Activated naive CD8-positive, alpha-beta T cell treated with anti-CD3 and anti-CD28 coated beads, Interleukin-2, amount 50 U/mL, for 16 hours (primary cell): ENCODE measurements around the gene DNAH5.

Source experiments
- DNase-seq: peaks from one replicate; pipeline ENCODE4 v3.0.0-alpha.2; 2020; ENCODE audit warnings: low read depth, low spot score

Gene DNAH5

DNA sequence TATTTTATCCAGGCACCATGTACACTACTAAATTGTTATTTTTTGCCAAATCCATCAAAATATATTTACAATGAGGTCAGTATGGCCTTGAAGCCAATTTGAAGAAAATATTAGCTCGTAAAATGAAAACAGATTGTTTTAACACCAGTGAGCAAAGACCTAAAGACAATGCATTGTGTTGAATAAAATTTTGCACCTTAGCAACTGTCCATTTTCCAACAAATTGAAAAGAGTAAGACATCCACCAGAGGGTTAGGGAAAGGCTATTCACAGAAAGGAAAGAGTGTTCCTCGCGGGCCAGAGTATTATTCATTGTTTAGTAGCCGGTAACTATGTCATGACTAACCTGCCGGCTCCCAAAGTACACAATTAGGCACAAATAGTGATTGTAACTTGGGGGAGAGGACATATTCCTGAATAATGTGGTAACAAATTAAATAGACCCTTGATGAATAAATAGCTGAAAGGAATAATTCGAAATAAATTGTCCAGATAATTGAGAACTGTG, 213.3 kb downstream of the DNAH5 start:
- DNase-seq: no peak

DNA sequence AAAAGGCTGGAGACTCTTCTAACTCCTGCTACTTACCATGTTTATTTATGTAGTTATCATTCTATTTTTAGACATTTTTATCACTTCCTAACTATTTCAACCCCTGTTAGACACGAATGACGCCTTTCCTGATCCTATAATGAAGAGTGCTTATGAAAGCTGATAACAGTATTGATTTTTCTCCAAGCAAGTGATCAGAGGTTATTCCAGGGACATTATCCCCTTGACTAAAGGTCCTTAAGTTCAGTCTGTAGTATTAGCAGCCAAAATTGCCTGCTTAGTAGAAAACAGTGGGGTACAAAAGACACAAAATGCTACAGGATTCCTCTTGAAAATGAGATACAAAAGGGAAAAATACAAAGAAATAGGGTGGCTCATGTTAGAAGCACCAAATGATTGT, 235.6 kb downstream of the DNAH5 start:
- no peak for DNase-seq

DNA sequence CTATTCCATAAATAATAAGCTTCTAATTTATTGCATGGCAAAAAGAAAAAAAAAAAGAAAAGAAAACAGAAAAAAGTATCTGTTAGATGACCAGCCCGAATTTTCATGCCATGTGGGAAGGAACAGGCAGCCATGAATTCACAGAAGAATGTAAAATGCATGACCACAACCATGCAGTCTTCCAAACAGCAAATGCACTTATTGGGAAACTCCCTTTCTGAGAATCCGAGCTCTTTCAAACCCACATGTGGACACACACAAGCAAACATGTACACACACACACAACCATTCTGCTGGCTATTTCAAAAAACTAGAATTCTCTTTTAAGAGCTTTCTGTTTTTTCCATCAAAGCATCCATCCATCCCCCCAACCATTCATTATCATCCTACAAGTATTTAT, 236.1 kb downstream of the DNAH5 start:
- no peak for DNase-seq

DNA sequence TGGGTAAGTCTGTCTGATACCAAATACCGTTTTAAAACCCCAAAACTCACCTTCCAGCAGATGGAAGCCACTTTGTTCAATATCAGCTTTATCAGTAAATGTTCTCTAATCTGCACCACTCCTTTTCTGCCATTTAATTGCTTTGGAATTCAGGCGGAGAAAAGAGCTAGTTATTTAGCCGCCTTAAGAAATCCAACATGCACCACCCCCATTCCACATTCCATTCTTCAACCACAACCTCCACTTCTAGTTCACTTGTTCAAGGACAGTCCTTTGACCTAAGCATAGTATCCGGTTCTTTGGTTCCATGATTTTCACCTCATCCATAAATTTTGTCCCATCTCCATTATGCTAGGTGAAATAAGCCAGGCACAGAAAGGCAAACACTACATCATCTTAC, 240.1 kb downstream of the DNAH5 start:
- no peak for DNase-seq

DNA sequence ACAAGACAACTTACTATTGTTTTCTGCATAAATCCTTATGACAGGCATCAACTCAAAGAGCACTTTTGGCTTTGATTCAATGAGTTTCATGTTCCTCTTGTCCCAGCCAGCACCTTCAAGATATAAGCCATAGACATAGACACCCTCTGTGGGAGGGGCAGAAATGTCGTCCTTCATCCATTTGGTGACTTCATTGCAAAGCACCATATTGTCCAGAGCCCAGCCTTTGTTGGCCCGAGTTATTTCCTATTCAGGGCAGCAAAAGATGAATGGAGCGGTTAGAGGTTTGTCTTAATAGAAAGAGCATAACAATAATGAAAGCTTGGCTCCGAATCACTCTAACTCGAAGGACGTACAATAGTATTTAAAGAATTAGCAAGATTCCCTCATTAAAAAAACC, 243.9 kb downstream of the DNAH5 start:
- no peak for DNase-seq

DNA sequence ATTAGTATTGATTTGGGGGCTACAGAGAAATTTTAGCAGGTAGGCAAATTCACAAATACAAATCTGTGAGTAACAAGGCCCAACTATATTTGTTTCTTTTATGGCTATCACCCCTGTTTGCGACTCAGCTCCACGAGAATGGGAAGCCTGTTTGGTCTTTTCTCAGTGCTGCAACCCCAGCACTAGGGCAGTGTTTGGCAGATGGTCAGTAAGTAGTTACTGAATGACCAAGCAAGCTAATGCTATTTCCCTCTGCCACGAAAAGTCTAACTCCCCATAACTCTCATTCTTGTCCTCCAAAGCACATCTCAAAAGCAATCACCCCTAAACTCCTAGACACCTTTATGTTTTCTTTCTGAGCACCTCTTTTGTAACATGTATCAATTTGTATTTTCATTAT, 245.6 kb downstream of the DNAH5 start:
- no peak for DNase-seq

GRCh38 chr5:13695076-13695712, 249.3 kb downstream of the DNAH5 start:
- DNase-seq: no peak

DNA sequence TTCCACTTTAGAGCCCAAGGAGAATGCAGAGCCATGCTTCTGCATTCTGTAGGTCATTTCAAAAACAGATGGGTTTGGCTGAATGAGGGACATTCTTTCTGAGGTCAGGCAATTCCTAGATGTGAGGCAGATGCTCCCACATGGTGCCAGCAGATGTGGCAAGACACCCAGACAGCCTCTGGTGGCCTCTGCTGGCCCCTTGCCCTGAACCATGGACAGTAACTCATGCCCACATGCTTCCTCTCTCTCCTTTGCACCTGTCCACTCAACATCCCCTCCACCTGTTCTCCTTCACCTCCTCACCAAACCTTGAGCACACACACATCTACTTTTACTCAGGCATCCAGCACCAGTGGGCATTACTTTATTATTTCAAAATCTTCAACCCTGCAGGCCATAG, 252.3 kb downstream of the DNAH5 start:
- no peak for DNase-seq

GRCh38 chr5:13676531-13676930, 268.0 kb downstream of the DNAH5 start:
- no peak for DNase-seq

- no peak for DNase-seq
Measured at GRCh38 chr5:13674391-13674790, 270.1 kb downstream of the DNAH5 start.

GRCh38 chr5:13673511-13673910, 271.0 kb downstream of the DNAH5 start:
- DNase-seq: no peak

DNA sequence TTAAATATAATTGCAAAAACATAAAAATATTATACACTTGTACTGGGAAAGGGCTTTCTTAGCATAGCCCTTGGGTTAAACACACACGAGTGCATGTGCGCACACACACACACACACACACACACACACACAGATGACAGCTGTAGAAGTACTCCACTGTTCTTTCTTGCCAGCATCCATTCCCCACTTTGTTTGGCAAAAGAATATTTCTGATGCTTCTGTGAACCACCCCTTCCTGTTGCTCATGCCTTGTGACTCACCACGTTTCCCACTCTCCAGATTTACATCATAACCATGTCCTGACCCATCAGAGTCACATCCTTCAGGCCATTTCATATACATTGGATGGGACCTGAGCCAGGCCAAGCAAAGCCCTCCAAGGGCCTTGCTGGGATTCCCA, 280.1 kb downstream of the DNAH5 start:
- no peak for DNase-seq

- no peak for DNase-seq
Measured at GRCh38 chr5:13662626-13663025, 281.9 kb downstream of the DNAH5 start.

- no peak for DNase-seq
Measured at GRCh38 chr5:13661272-13661671, 283.2 kb downstream of the DNAH5 start.

GRCh38 chr5:13660072-13660471, 284.4 kb downstream of the DNAH5 start:
- no peak for DNase-seq

DNA sequence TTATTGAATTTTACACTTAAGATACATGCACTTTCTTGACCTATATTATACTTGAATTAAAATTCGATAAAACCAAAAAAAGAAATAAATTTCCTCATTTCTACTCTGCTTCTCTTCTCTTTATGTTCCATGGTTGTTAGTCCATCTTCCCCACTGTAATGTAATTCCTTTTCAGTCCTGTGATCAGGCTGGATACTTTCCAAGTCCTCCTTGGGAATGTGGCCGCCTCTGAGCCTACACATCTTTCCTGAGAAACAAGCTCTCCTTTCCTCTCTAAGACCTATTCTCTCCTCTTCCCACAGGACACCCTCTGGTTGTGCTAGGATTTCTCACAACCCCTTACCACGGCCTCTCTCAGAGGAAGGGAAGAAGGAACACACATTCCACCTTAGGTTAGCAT, 285.1 kb downstream of the DNAH5 start:
- DNase-seq: no peak

- DNase-seq: no peak
Measured at GRCh38 chr5:13658761-13659160, 285.7 kb downstream of the DNAH5 start.

- no peak for DNase-seq
Measured at GRCh38 chr5:13658152-13658551, 286.3 kb downstream of the DNAH5 start.

- DNase-seq: no peak
Measured at GRCh38 chr5:13653709-13654108, 290.8 kb downstream of the DNAH5 start.

GRCh38 chr5:13649656-13650055, 294.8 kb downstream of the DNAH5 start:
- DNase-seq: no peak

DNA sequence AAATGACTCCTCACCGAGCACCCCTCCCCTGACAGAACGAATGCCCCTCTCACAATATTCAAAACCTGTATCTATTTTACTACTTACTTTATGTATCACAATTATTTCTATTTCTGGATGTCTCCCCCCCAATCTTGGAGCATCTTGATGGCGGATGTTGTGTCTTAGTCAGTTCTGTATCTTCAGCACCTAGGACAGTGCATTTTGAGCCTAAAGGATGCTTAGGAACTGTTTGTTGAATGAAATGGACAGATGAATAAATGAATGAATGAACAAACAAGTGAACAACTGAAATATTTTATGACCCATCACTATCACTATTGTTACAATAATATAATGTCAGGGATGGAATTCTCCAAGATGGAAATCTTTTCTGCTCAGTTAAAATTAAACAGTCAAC, 295.7 kb downstream of the DNAH5 start:
- DNase-seq: no peak

GRCh38 chr5:13643734-13644133, 300.8 kb downstream of the DNAH5 start:
- no peak for DNase-seq

- no peak for DNase-seq
Measured at GRCh38 chr5:13643196-13643595, 301.3 kb downstream of the DNAH5 start.
